ENCODE measurements around the gene CERS6. TPM values are rescaled to one million over a fixed set of nuclear protein-coding genes. Genes with fewer than 3 reads are reported as not detected.
"Not testable (repeated sequence)": the region's sequence is repeated elsewhere in the genome, so short reads cannot be mapped to it uniquely, and the experiment has no call there.

CERS6 gene
- total RNA-seq, 1 experiment from 2014 or later, result 32.0 TPM

GRCh38 chr2:168765401-168765800 lies 309.3 kb downstream of the CERS6 start:
- no peak for DNase-seq (ENCODE audit: low spot score)

GRCh38 chr2:168766600-168766999 lies 310.5 kb downstream of the CERS6 start:
- DNase-seq (ENCODE audit: low spot score), result no peak

GRCh38 chr2:168767258-168767657 lies 311.2 kb downstream of the CERS6 start:
- DNase-seq (ENCODE audit: low spot score), result no peak

- not testable (repeated sequence) for DNase-seq (ENCODE audit: low spot score)
Measured at GRCh38 chr2:168768357-168768756, 312.3 kb downstream of the CERS6 start.

- no peak for DNase-seq (ENCODE audit: low spot score)
Measured at GRCh38 chr2:168770796-168771195, 314.7 kb downstream of the CERS6 start.

- DNase-seq (ENCODE audit: low spot score), result no peak
Measured at GRCh38 chr2:168772704-168773103, 316.6 kb downstream of the CERS6 start.

GRCh38 chr2:168773128-168773527 lies 317.1 kb downstream of the CERS6 start:
- no peak for DNase-seq (ENCODE audit: low spot score)

GRCh38 chr2:168773719-168774521 lies 317.8 kb downstream of the CERS6 start:
- DNase-seq (ENCODE audit: low spot score), result peak; percentile 67

- DNase-seq (ENCODE audit: low spot score), result no peak
Measured at GRCh38 chr2:168775837-168776236, 319.8 kb downstream of the CERS6 start.

- DNase-seq (ENCODE audit: low spot score), result no peak
Measured at GRCh38 chr2:168780669-168781071, 324.6 kb downstream of the CERS6 start.

- no peak for DNase-seq (ENCODE audit: low spot score)
Measured at GRCh38 chr2:168781191-168781817, 325.2 kb downstream of the CERS6 start.

- DNase-seq (ENCODE audit: low spot score), result no peak
Measured at GRCh38 chr2:168782271-168782670, 326.2 kb downstream of the CERS6 start.

GRCh38 chr2:168784993-168785392 lies 328.9 kb downstream of the CERS6 start:
- DNase-seq (ENCODE audit: low spot score), result no peak

GRCh38 chr2:168787098-168787781 lies 331.2 kb downstream of the CERS6 start:
- DNase-seq (ENCODE audit: low spot score), result no peak

- DNase-seq (ENCODE audit: low spot score), result no peak
Measured at GRCh38 chr2:168787782-168788376, 331.8 kb downstream of the CERS6 start.

GRCh38 chr2:168789776-168790175 lies 333.7 kb downstream of the CERS6 start:
- no peak for DNase-seq (ENCODE audit: low spot score)

- DNase-seq (ENCODE audit: low spot score), result no peak
Measured at GRCh38 chr2:168790226-168790902, 334.3 kb downstream of the CERS6 start.

- DNase-seq (ENCODE audit: low spot score), result not testable (repeated sequence)
Measured at GRCh38 chr2:168791140-168791539, 335.1 kb downstream of the CERS6 start.

- DNase-seq (ENCODE audit: low spot score), result no peak
Measured at GRCh38 chr2:168793596-168793995, 337.5 kb downstream of the CERS6 start.

- DNase-seq (ENCODE audit: low spot score), result no peak
Measured at GRCh38 chr2:168794968-168795367, 338.9 kb downstream of the CERS6 start.

- DNase-seq (ENCODE audit: low spot score), result no peak
Measured at GRCh38 chr2:168796090-168796577, 340.1 kb downstream of the CERS6 start.

Data from HT-29 (cell line).